ENCODE measurements around the gene MPND.

DNA sequence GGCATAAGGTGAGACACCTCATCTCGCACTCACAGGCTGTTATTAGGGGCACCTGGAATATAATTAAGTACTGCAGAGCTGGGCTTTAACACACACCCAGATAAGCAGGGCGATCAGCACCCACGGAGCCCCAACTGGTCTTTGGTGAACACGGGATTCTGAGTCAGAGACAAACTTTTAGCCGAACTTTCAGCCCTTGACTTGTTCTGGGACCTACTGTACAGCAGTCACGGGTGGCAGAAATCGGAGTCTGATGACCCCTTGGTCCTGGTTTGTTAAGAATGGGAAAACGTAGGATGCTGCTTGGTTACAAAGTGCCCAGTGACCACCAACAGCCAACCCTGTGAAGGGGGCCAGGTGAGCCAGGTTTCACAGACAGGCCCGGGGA lies 47.9 kb downstream of the MPND start:
- TF ChIP-seq POLR2AphosphoS5 (IDR thresholded peaks at IDR 0.05) = no peak
- TF ChIP-seq, protein P1, sequence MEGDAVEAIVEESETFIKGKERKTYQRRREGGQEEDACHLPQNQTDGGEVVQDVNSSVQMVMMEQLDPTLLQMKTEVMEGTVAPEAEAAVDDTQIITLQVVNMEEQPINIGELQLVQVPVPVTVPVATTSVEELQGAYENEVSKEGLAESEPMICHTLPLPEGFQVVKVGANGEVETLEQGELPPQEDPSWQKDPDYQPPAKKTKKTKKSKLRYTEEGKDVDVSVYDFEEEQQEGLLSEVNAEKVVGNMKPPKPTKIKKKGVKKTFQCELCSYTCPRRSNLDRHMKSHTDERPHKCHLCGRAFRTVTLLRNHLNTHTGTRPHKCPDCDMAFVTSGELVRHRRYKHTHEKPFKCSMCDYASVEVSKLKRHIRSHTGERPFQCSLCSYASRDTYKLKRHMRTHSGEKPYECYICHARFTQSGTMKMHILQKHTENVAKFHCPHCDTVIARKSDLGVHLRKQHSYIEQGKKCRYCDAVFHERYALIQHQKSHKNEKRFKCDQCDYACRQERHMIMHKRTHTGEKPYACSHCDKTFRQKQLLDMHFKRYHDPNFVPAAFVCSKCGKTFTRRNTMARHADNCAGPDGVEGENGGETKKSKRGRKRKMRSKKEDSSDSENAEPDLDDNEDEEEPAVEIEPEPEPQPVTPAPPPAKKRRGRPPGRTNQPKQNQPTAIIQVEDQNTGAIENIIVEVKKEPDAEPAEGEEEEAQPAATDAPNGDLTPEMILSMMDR (IDR thresholded peaks at IDR 0.05) = no peak
- no peak for TF ChIP-seq POLR2A (IDR thresholded peaks at IDR 0.05)
- TF ChIP-seq EP300 (IDR thresholded peaks at IDR 0.05) = no peak
